HepG2 (cell line): ENCODE data around the gene SPAG6. TPM values are rescaled to one million over a fixed set of nuclear protein-coding genes. Genes with fewer than 3 reads are reported as not detected.
A peak's percentile ranks its signal among the peaks of the same experiment; 100 is the strongest.

Experiments used
- AHDC1 ChIP-seq: sonication (generic); formaldehyde crosslinking; IDR thresholded peaks from 2 replicates; pipeline ENCODE4 v1.5.1; 2020; ENCODE audit warnings: mild to moderate bottlenecking, missing genetic modification reagents, borderline replicate concordance
- ARID4A ChIP-seq: sonication (generic); formaldehyde crosslinking; IDR thresholded peaks from 2 replicates; pipeline ENCODE4 v1.5.0; 2020; ENCODE audit warnings: mild to moderate bottlenecking, missing genetic modification reagents, borderline replicate concordance
- ARNTL ChIP-seq: sonication (generic); formaldehyde crosslinking; IDR thresholded peaks from 2 replicates; pipeline ENCODE4 v1.4.0; 2020; ENCODE audit warnings: mild to moderate bottlenecking, missing genetic modification reagents
- BRF2 ChIP-seq: sonication (generic); formaldehyde crosslinking; IDR thresholded peaks from 2 replicates; pipeline ENCODE4 v1.8.1; 2022; ENCODE audit warnings: mild to moderate bottlenecking, missing genetic modification reagents
- MZF1 ChIP-seq: sonication (generic); formaldehyde crosslinking; IDR thresholded peaks from 2 replicates; pipeline ENCODE4 v1.8.1; 2023; ENCODE audit warnings: mild to moderate bottlenecking, missing genetic modification reagents, borderline replicate concordance
- NCOR1 ChIP-seq: fragments of 200-600 bp; sonication (generic); IDR thresholded peaks from 2 replicates; pipeline ENCODE4 v1.7.0; 2017; ENCODE audit warnings: antibody characterized with exemption, low read length, borderline replicate concordance
- NR1H2 ChIP-seq: sonication (generic); formaldehyde crosslinking; IDR thresholded peaks from 2 replicates; pipeline ENCODE4 v1.8.1; 2022; ENCODE audit warnings: low read depth, missing genetic modification reagents, borderline replicate concordance
- NR2F6 ChIP-seq, 2 experiments: IDR thresholded peaks; 2 replicates each; pipeline ENCODE4 v1.6.1; 2016; ENCODE audit warnings: antibody characterized with exemption in 1 of 2, mild to moderate bottlenecking in 1 of 2
- SP140L ChIP-seq: sonication (generic); formaldehyde crosslinking; IDR thresholded peaks from 2 replicates; pipeline ENCODE4 v1.4.0; 2020; ENCODE audit warnings: missing genetic modification reagents, borderline replicate concordance
- SP5 ChIP-seq: IDR thresholded peaks from 2 replicates; pipeline ENCODE4 v1.6.1; 2016; ENCODE audit warnings: low read depth, borderline replicate concordance
- ZNF160 ChIP-seq: sonication (generic); formaldehyde crosslinking; IDR thresholded peaks from 2 replicates; pipeline ENCODE4 v1.8.0; 2022; ENCODE audit warnings: mild to moderate bottlenecking, inconsistent platforms, missing genetic modification reagents
- ZNF17 ChIP-seq: sonication (generic); formaldehyde crosslinking; IDR thresholded peaks from 2 replicates; pipeline ENCODE4 v1.5.0; 2020; ENCODE audit warnings: mild to moderate bottlenecking, missing genetic modification reagents
- ZNF256 ChIP-seq: sonication (generic); formaldehyde crosslinking; conservative IDR thresholded peaks from 2 replicates; pipeline ENCODE4 v1.4.0; 2020; ENCODE audit warnings: missing genetic modification reagents
- ZNF570 ChIP-seq: sonication (generic); formaldehyde crosslinking; IDR thresholded peaks from 2 replicates; pipeline ENCODE4 v1.4.0; 2020; ENCODE audit warnings: mild to moderate bottlenecking, missing genetic modification reagents, borderline replicate concordance
- polyA plus RNA-seq, 8 experiments: library from polyadenylated mRNA; depleted of rRNA in 3 of 8; stranded (reverse) in 7 of 8; unstranded in 1 of 8; fragments of >200 nt; fragmentation: Illumina TruSeq in 4 of 8; extraction: Trizol in 4 of 8; gene quantifications; 2 replicates each; pipeline versions ENCODE4 v1.2.1 to v1.2.3, GENCODE V29; 2011 to 2016; ENCODE audit warnings: low read depth in 4 of 8, missing spikeins in 1 of 8, mixed read lengths in 1 of 8; ENCODE audit not compliant: insufficient read depth in 1 of 8
- total RNA-seq, 5 experiments: library from RNA; depleted of rRNA; stranded (reverse); fragments of >200 nt; fragmentation: Illumina TruSeq; extraction: Trizol; gene quantifications; 2 replicates each; pipeline ENCODE4 v1.2.3, GENCODE V29; 2016; ENCODE audit warnings: low read depth in 1 of 5

Gene SPAG6
- total and polyA plus RNA-seq, 2 of the 13 experiments (the other 11 are each of a cell fraction or from before 2014, with no cell fraction given): not detected

GRCh38 chr10:22316286-22317075 lies 28.8 kb upstream of the SPAG6 start, which contains the start of gene COMMD3 (continued):
- TF ChIP-seq AHDC1 (CRISPR knock-in tag) (no peak), ZNF17 (CRISPR knock-in tag) (no peak), MZF1 (CRISPR knock-in tag) (no peak), ARNTL (CRISPR knock-in tag) (peak; percentile 50; the same call in 1 of the 2 replicates), NR1H2 (CRISPR knock-in tag) (no peak; the same call in 1 of the 2 replicates), SP140L (CRISPR knock-in tag) (peak; percentile 66; the same call in 1 of the 2 replicates), ZNF256 (no peak), ARID4A (CRISPR knock-in tag) (peak; percentile 83), SP5 (CRISPR knock-in tag) (no peak), ZNF570 (CRISPR knock-in tag) (no peak), BRF2 (0 out of 2 replicates have a peak, but pooled peaks have one; percentile 32), NR2F6 (IDR thresholded peaks at IDR 0.05) (no peak; the same call in 1 of the 2 replicates), NR2F6 (CRISPR knock-in tag; IDR thresholded peaks at IDR 0.05) (peak; percentile 81), NCOR1 (peak; percentile 35; the same call in 1 of the 2 replicates), ZNF160 (CRISPR knock-in tag) (0 out of 2 replicates have a peak, but pooled peaks have one; percentile 16)
